Stimulated activated CD8-positive, alpha-beta memory T cell treated with anti-CD3 and anti-CD28 coated beads, Interleukin-7, amount 100 ng/mL, for 4 hours (primary cell): ENCODE data around the gene CCDC12.

Source experiments
- DNase-seq, 2 donors: peaks; one replicate each; pipeline ENCODE4 v3.0.0-alpha.2; 2020; ENCODE audit warnings: low read depth in 2 of 2

The CCDC12 gene

DNA sequence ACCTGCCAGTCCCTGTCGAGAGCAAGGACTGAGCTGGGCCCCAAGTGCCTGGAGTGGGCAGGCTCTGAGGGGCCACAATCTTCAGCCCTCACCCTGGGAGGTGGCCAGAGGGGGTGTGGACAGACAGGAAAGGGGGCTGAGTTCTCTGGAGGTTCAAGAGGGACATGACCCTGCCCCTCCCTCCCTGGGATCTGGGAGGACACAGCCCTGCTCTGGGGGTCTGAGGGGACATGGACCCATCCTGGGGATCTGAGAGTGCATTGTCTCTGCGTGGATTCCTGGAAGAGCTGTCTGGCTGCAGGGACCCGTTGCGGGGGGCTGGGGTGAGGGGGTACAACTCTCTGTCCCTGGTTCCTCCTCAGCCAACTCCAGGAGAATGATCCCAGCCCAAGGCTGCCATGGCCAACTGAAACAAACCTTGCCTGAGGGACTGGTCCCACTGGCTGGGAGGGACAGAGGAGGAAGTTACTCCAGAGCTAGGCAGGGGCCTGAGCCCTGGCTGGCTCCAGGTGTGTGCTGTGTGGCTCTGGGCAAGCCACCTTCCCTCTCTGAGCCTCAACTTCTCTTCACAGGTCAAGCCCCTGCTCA, 70.0 kb downstream of the CCDC12 start:
- no peak for DNase-seq

DNA sequence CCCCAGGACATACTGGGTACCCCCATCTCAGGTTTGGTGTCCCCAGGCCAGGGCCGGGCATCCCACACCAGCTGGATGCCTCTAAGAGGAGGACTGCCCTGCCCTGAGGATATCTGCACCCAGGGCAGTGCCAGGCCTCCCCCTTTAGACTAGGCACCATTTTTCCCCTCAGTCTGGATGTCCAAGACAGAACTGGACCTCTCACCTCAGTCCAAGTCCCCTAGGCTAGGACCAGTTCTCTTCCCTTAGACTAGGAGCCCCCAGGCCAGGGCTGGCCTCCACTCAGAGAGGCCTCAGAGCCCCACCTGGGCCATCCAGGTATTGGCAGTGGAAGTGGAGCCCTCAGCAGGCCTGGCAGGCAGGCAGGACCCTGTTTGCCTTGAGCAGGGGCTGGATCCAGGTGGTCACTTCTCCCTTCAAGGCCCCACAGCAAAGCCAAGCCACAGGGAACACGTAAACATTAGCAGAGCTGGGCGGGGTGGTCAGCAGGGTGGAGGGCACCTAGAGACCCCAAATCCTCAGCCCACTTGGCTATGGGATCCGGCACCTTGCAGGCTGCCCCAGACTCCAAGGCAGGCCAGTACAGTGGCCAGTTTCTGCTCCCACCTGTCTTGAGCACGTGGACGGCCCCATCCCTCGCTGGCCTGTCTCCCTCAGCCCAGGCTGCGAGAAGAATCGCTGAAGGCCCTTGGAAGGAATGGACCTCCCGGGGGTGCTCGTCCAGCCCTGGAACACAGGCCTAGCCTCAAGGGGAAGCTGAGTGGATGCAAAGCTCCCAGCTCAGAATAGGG, 70.7 kb downstream of the CCDC12 start:
- DNase-seq = no peak

DNA sequence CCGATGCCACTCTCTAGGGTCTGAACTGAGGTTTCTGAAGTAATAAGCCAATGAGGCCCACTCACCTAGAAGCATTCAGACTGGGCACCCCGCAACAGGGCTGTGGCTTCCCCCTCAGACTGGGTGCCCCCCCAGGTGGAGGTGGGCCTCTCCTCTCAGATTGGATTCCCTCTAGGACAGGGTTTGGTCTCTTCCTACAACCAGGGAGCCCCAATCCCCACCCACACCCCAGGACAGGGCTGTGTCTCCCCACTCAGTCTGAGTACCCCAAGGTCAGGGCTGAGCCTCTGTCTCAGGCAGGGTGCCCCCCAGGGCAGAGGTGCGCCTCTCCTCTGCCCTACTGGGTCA, 71.4 kb downstream of the CCDC12 start:
- DNase-seq = no peak

DNA sequence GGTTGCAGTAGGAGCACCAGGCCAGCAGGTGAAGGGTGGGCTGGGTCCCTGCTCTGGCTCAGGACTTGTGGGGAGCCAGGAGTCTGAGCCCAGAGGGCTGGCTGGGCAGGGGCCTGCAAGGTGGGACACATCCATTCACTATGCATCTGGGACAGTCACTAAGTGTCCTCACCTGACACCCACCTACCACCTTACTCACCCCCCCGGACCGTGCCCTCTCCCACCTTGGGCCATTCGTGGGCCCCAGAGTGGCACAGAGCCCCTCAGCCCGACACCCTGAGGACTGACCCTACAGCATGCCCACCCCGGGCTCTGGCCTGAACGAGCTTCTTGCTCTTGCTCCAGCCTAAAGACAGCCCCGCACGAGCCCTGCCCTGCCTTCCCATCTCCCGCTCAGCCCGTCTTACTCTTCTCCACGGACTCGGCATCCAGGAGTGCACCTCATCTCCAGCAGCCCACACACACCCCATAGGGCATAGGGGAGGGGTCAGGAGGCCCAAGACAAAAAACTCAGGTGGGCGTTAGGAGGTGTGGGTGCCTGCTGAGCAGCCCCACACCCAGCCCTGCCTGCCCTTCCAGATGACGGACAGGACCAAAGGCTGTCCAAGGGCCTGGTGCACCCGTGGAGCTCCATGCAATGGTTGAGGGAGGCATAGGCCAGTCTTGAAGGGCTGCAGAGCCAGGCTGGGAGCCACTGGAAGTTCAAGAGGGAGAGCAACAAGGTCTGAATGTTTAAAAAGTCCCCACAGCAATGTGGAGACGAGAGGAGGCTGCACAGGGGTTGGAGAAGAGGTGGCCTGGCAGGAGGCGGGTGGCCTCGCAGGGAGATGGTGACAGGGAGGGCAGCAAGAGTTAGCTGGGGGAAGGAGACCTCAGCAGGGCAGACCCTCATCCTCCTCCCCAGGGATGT, 72.0 kb downstream of the CCDC12 start:
- no peak for DNase-seq

DNA sequence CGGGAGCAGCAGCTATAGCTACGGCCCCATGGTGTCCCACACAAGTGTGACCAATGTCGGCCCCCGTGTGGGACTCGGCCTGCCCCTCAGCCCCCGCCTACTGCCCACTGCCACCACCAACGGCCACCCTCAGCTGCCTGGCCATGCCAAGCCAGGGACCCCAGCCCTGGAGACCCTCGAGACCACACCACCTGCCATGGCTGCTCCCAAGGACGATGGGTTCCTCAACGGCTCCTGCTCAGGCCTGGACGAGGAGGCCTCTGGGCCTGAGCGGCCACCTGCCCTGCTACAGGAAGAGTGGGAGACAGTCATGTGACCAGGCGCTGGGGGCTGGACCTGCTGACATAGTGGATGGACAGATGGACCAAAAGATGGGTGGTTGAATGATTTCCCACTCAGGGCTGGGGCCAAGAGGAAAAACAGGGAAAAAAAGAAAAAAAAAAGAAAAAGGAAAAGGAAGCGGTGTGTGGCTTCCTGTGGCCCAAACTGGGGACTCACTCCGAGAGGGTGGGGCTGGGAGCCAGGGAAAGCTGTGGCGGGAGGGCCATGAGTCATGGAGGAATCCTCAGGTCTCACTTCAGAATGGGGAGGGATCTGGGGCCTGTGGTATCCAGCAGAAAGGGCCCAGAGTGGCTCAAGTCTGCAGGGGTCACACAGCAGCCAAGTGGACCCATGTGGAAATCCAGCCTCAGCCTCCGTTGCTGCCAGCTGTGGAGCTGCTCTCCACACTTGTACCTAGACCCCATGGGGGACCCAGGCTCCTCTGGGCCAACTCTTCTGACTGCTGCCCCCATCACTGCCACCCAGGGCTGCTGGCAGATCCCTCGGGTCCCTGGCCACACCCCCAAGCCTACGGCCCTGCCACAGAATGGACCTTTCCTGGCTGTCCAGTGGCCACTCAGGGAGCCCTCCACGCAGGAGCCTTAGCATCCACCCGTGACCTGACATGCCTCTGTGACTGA, 72.9 kb downstream of the CCDC12 start:
- no peak for DNase-seq

DNA sequence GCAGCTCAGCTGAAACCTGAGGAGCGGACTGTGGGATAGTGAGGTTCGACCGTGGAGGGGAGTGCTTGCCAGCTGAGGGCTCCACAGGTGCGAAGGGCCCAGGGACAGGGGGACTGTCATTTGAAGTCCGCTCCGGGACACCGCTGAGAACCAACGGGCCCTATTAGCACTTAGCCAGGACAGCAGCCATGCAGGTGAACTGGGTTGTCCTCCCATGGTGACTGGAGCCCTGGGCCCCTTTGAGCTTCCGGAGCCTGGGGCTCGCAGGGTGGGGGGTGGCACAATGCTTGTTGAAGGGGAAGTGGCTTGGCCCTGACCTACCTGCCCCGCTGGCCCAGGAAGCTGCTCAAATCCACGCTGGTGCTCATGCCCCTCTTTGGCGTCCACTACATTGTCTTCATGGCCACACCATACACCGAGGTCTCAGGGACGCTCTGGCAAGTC, 74.3 kb downstream of the CCDC12 start:
- DNase-seq = no peak

DNA sequence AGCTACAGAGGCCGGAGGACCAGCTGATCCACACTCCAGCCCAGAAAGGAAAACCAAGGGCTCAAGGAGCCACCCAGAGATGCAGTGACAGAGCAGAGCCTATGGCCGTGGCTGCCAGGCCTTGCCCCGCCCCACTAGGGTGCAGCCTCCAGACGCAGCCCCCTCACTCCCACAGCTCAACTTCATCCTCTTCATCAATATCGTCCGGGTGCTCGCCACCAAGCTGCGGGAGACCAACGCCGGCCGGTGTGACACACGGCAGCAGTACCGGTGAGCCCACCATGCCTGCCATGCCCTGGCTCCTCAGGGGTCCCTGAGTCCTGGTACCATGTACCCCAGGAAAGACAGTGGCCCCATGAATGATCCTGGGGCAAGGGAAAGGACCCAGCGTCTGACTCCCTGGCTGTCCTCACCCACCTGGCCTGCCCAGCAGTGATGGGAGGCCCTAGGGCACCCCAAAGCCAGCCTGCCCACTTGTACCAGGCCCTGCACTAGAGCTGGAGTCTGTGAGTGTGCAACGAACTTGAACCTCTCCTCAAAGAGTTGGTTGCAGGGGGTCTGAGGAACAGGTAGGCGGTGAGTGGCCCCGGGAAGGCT, 74.9 kb downstream of the CCDC12 start:
- DNase-seq = no peak

DNA sequence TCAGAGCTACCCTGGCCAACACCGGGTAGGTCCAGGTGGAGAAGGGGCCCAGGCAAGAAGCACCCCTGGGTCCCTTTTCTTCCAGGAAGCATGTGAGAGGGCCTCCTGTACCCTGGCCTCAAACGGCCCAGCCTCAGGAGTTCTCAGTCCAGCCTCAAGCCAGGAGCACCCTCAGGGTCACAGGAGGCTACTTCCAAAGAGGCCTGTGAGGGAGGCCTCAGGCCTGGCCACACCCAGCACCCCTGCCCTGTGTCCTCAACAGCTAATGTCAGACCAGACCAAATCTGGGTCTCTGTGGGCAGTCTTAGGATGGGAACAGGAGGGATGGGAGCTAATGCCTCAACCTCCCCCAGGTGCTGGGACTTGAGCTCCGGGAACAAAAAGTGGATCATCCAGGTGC, 75.5 kb downstream of the CCDC12 start:
- no peak for DNase-seq

DNA sequence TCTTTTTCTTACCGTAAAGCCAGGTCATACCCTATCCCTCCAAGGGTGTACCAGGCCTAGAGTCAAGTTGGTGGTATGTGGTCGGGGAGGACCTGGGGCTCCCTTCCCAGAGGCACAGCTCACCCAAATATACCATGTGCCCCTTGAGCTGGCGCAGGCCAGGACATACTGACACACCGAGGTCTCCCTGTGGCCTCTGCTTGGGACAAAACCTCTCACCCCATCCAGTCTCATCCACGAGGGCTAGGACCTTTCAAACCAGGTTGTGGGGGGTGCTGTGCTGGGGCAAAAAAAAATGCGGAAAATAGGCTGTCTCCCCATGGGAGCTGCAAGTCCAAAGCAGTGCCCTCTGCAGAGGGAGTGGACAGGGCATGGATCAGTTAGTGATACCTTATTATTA, 76.2 kb downstream of the CCDC12 start:
- DNase-seq = no peak

DNA sequence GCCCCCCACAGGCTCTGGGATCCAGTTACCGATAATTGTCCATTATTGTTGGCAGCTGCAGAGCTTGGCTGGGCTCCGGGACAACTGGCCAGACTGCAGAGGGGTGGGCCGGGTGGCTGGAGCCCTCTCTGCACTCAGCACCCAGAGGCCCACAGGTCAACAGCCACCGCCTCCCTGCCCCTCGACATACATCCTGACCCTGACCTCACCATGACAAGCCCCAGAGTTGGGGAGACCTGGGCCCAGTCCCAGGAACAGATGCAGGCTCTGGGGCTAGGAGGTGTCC, 76.6 kb downstream of the CCDC12 start:
- no peak for DNase-seq

DNA sequence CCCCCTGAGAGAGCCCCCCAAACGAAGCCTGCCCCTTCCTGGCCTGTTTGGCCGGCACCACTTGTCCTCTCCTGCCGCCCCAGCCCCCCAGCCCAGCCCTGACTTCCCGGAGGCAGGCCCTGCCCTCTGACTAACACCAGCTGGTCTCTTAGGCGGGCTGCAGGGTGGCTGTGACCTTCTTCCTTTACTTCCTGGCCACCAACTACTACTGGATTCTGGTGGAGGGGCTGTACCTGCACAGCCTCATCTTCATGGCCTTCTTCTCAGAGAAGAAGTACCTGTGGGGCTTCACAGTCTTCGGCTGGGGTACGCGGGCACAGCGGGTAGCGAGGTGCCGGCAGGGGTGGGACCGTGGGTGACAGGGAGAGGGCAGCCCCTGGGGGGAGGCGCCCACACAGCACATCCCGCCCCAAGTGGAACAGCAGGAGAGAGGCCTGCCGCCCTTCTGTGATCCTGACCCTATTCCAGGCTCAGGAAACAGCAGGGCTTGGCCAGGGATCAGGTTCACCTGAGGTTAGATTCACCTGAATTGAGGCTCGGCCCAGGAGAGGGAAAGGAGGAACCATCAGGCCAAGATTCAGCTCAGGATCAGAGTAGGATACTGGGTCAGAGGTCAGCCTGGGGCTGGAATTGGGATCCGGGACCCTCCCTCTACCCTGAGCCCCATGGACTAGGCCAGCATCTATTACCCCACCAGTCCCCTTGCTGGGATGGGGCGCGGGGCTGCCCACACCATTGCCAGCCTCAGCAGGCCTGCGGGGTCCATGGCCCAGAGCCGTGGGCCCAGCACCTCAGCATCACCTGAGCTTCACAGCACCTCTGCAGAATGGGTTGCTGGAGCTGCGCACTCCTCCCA, 77.2 kb downstream of the CCDC12 start:
- DNase-seq = no peak

DNA sequence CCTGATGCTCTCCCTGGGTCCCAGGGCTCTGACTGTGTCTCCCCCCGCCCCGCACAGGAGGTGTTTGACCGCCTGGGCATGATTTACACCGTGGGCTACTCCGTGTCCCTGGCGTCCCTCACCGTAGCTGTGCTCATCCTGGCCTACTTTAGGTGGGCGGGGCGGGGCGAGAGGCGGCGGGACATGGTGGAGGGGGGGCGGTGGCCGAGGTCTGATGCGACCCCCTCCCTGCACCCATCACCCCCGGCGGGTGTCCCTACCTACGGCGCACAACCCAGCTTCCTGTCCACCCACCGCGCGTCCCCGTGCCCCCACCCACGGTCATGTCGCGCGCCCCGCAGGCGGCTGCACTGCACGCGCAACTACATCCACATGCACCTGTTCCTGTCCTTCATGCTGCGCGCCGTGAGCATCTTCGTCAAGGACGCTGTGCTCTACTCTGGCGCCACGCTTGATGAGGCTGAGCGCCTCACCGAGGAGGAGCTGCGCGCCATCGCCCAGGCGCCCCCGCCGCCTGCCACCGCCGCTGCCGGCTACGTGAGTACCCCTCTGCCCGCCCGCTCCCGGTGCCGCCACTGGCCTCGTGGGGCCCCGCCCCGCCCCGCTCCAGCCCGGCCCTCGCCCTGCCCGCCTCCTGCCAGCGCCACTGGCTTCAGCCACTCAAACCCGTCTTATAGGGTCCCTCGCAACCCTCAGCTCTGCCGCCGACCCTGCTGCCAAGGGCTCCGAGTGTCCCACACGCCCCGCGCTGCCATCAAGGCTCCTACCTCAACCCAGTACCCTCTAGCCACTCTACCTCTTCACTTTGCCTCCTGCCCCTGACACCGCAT, 78.0 kb downstream of the CCDC12 start:
- no peak for DNase-seq

DNA sequence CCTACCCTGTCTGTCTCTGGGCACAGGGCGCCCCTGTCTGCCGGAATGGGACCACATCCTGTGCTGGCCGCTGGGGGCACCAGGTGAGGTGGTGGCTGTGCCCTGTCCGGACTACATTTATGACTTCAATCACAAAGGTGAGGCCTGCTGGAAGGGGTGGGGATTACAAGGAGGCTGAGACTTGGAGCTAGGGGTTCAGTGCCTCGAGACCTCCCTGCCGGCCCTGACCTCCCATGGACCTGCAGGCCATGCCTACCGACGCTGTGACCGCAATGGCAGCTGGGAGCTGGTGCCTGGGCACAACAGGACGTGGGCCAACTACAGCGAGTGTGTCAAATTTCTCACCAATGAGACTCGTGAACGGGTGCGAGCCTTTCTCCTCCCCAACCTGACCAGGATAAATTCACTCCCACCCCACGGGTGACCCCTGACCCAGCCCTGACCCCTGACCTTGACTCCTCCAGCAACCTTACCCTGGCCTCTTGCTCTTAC, 78.7 kb downstream of the CCDC12 start:
- no peak for DNase-seq

DNA sequence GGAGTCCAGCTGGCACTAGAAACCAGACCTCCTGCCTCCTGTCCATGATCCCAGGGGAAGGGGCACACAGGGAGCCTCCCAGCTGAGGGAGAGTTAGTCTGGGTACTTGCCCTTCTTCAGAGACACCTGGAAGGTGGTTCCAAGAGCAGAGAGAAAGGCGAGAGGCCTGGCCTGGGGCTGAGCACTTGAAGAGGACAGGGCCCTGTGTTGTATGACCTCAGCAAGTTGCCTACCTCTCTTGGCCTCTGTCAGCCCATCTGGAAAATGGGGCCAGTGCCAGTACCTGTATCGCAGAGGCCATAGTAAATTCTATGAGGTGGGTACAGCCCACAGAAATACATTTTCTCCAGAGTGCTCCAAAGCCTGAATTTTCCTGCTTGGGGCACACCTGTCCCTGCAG, 79.5 kb downstream of the CCDC12 start:
- DNase-seq = no peak

DNA sequence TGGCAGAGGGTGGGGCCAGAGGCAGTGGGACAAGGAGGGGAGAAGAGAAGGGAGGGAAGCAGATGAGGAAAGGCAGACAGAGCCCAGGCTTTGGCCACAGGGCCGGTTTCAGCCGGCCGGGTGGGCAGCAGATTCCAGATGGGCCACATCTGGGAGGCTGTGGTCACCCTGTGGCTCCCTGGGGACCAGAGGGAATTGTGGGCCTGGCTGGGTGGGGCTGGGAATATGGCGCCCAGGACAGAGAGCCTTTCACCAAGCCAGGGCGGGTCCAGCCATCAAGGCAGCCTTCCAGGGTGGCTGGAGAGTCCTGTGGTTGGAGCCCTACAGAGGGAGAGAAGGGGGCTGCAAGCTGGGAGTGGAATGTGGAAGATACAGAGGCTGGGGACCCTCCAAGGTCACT, 80.2 kb downstream of the CCDC12 start:
- DNase-seq = no peak

DNA sequence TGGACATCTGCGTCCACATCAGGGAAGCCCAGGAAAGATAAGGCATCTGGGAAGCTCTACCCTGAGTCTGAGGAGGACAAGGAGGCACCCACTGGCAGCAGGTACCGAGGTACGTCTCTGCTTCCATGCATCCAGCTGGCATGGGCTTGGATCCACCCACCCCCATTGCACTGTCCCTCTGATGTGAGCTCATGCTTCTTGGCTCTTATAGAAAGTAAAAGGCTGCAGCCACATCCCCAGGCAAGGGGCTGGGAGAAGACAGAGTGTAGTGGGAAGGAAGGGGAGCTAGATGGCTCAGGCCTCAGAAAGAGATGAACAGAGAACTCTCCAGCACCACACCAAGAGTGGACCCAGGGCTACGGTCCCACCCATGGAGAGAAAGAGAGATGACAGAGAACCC, 80.8 kb downstream of the CCDC12 start:
- no peak for DNase-seq

DNA sequence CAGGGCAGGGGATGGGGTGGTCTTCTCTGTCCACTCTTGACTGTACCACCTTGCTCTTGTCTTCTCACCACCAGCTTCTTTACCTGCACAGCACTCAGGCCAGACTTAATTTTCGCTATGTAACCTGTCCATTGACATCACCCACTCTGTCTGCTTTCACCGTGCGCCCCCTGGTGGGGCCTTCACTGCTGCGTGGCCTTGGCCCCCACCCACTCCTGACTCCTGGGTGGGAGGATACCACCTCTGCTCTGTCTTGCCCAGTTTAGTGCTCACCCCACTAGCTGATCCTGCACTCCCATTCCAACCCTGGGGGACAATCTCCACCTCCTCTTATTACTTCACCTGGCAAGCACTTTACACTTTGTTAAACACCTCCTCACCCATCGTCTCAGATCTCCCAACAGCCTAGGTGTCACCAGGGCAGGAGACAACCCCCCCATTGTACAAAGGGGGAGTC, 81.3 kb downstream of the CCDC12 start:
- DNase-seq = peak; percentile 64 to 71

DNA sequence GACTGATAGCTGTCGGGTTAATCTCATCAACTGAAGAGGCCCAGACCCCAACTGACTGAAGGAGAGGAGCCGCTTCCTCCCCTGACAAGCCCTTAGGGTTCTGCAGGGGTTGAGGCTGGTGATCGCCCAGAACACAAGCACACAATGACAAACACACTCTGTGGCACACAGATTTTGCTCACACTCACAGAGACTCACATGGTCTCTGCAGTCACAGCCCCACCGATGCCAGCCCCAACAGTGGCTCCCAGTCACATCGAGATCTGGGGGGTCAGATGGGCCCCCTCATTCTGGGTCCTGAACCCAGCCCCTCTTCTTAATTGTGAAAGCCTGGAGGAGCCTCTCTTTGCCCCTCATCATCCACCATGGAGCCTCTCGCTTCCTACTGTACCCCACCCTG, 82.3 kb downstream of the CCDC12 start:
- no peak for DNase-seq

DNA sequence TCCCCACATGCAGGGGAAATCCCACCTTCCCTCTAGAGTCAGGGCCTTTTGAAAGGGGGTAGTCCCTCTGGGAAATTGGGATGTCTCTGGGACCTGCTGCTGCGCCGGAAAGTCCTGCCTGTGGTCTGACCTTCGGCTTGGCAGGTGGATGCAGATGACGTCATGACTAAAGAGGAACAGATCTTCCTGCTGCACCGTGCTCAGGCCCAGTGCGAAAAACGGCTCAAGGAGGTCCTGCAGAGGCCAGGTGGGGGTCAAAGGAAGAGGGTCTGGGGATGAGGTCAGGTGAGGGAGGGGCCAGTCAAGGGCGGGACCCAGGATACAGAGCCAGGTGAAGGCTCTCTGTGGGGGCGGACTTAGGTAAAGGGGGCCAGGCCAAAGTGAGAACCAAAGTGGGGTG, 82.8 kb downstream of the CCDC12 start:
- DNase-seq = no peak
